Measurements from ENCODE around the gene ZCCHC10. TPM values are rescaled to one million over a fixed set of nuclear protein-coding genes. Genes with fewer than 3 reads are reported as not detected.
"Not testable (repeated sequence)": the region's sequence is repeated elsewhere in the genome, so short reads cannot be mapped to it uniquely, and the experiment has no call there.

Gene ZCCHC10
- total and polyA plus RNA-seq, 4 donors: 16.9 to 25.4 (median 20.6) TPM

DNA sequence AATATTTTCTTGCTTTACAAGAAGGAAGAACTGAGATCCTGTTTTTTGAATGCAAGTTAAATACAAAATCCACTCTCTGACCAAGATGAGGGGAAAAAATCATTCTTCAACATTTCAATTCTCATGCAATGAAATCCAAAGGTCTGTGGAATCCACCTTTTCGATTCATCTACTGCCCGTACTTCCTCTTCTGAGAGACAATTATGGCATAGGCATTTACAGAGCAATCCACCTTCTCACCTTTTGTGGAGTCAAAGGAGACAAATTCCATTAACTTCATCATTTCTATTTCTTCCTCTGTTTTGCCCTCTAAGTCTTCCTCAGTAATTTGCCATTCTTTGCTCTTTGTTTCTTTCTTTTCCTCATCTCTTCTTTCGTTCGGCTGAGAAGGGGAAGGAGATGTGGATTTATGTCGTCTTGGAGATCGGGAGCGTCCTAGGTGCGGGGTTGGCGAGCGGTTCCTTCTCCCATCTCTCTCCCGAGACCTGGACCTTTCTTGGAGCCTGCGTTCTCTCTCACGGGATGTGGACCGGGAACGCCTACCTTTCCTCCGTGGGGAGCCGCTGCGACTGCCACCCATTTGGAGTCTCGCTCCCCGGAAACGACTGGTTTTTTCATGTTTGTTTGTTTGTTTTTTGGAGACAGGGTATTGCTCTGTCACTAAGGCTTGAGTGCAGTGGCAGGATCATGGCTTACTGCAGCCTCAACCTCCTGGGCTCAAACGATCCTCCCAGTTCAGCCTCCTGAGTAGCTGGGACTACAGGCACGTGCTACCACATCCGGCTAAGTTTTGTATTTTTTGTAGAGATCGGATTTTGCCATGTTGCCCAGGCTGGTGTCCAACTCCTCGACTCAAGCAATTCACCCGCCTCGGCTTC is 38.6 kb downstream of the ZCCHC10 start:
- H3K4me1 ChIP-seq (ENCODE audit: control insufficient read depth, insufficient read depth, low read length): no peaks in the 10 kb centered on the region
- H3K36me3 ChIP-seq (ENCODE audit: control insufficient read depth, insufficient read depth, low read length): no peaks in the 10 kb centered on the region
- no peak overlapping the region for H3K27ac ChIP-seq (ENCODE audit: low read depth, low read length)
- 93% methylated on average over 13 of the region's 28 CpGs for WGBS (ENCODE audit: insufficient coverage)
- no peaks in the 10 kb centered on the region for H3K9me3 ChIP-seq (ENCODE audit: control insufficient read depth, insufficient read depth, low read length)
- no peak overlapping the region for H3K4me3 ChIP-seq (ENCODE audit: low read depth, low read length)
- no peaks in the 10 kb centered on the region for H3K27me3 ChIP-seq (ENCODE audit: control insufficient read depth, insufficient read depth, low read length)
- DNase-seq (ENCODE audit: low read depth in 4 of 6, low spot score in 6 of 6): no peak

DNA sequence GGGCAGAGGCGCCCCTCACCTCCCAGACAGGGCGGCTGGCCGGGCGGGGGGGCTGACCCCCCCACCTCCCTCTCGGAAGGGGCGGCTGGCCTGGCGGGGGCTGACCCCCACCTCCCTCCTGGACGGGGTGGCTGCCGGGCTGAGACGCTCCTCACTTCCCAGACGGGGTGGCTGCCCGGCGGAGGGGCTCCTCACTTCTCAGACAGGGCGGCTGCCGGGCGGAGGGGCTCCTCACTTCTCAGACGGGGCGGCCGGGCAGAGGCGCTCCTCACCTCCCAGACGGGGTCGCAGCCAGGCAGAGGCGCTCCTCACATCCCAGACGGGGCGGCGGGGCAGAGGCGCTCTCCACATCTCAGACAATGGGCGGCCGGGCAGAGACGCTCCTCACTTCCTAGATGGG is 43.4 kb downstream of the ZCCHC10 start:
- H3K9me3 ChIP-seq (ENCODE audit: control insufficient read depth, insufficient read depth, low read length); H3K36me3 ChIP-seq (ENCODE audit: control insufficient read depth, insufficient read depth, low read length); H3K4me3 ChIP-seq (ENCODE audit: low read depth, low read length); DNase-seq (ENCODE audit: low read depth in 4 of 6, low spot score in 6 of 6); H3K27me3 ChIP-seq (ENCODE audit: control insufficient read depth, insufficient read depth, low read length); H3K27ac ChIP-seq (ENCODE audit: low read depth, low read length); H3K4me1 ChIP-seq (ENCODE audit: control insufficient read depth, insufficient read depth, low read length): not testable (repeated sequence)
- 86% methylated on average over 2 of the region's 30 CpGs for WGBS (ENCODE audit: insufficient coverage)

DNA sequence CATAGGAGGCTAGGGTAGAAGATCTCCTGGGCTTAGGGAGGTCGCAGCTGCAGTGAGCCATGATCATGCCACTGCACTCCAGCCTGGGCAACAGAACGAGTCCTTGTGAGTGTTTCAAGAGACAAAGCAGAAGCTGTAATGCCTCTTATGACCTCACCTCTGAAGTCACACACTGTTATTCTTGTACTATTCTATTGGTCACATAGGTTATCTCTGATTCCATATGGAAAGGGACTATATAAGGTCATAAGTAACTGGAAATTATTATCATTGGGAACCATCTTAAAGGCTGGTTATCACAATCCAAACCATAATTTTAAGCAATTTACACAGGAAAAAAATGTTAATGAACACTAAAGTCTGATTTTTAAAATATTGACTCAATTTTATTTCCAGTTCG is 45.1 kb downstream of the ZCCHC10 start:
- WGBS (ENCODE audit: insufficient coverage): 82% methylated on average over 1 of the region's 3 CpGs

DNA sequence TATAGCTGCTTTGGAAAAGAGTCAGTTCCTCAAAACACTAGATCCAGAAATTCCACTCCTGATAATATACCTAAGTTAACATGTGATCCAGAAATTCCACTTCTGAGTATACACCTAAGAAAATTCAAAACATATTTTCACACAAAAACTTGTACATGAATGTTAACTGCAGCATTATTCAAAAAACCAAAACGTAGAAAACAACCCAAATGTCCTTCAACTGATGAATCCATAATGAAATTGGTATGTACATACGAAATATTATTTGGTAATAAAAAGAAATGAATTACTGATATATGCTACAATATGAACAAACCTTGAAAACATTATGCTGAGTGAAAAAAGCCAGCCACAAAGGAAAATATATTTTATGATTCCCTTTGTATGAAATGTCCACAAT is 46.4 kb downstream of the ZCCHC10 start:
- no peaks in the 10 kb centered on the region for H3K36me3 ChIP-seq (ENCODE audit: control insufficient read depth, insufficient read depth, low read length)
- H3K27ac ChIP-seq (ENCODE audit: low read depth, low read length): no peak overlapping the region
- H3K9me3 ChIP-seq (ENCODE audit: control insufficient read depth, insufficient read depth, low read length): peaks cover 2% of the 10 kb centered on the region
- no peak overlapping the region for H3K4me3 ChIP-seq (ENCODE audit: low read depth, low read length)
- H3K4me1 ChIP-seq (ENCODE audit: control insufficient read depth, insufficient read depth, low read length): no peaks in the 10 kb centered on the region
- H3K27me3 ChIP-seq (ENCODE audit: control insufficient read depth, insufficient read depth, low read length): no peaks in the 10 kb centered on the region
- no CpG with 5 or more reads among the region's 2 CpGs for WGBS (ENCODE audit: insufficient coverage)
- no peak for DNase-seq (ENCODE audit: low read depth in 4 of 6, low spot score in 6 of 6)

More for the DNA sequence above, 45.1 kb downstream of the ZCCHC10 start:
- DNase-seq (ENCODE audit: low read depth in 4 of 6, low spot score in 6 of 6): no peak
- Histone ChIP-seq H3K36me3 (ENCODE audit: control insufficient read depth, insufficient read depth, low read length) (no peaks in the 10 kb centered on the region), H3K4me1 (ENCODE audit: control insufficient read depth, insufficient read depth, low read length) (no peaks in the 10 kb centered on the region), H3K27me3 (ENCODE audit: control insufficient read depth, insufficient read depth, low read length) (no peaks in the 10 kb centered on the region), H3K27ac (ENCODE audit: low read depth, low read length) (no peak overlapping the region), H3K9me3 (ENCODE audit: control insufficient read depth, insufficient read depth, low read length) (peaks cover 2% of the 10 kb centered on the region), H3K4me3 (ENCODE audit: low read depth, low read length) (no peak overlapping the region)

DNA sequence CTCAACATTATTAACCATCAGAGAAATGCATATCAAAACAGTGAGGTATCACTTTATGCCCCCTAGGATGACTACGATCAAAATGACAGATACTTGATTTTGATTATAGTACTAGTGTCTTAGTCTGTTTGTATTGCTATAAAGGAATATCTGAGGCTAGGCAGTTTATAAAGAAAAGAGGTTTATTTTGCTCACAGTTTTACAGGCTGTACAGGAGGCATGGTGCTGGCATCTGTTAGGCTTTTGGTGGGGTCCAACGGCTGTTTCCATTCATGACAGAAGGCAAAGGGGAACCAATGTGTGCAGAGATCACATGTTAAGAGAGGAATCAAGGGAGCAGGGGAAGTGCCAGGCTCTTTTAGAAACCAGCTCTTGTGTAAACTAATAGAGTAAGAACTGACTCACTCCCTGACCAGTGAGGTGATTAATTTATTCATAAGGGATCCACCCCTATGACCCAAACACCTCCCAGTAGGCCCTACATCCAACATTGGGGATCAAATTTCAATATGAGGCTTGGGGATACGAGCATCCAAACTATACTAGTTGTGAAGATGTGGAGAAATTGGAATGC is 46.9 kb downstream of the ZCCHC10 start:
- DNase-seq (ENCODE audit: low read depth in 4 of 6, low spot score in 6 of 6): no peak
- no peaks in the 10 kb centered on the region for H3K27me3 ChIP-seq (ENCODE audit: control insufficient read depth, insufficient read depth, low read length)
- no peak overlapping the region for H3K4me3 ChIP-seq (ENCODE audit: low read depth, low read length)
- no peaks in the 10 kb centered on the region for H3K36me3 ChIP-seq (ENCODE audit: control insufficient read depth, insufficient read depth, low read length)
- H3K27ac ChIP-seq (ENCODE audit: low read depth, low read length): no peak overlapping the region
- peaks cover 2% of the 10 kb centered on the region for H3K9me3 ChIP-seq (ENCODE audit: control insufficient read depth, insufficient read depth, low read length)
- WGBS (ENCODE audit: insufficient coverage): 64% methylated on average over 1 of the region's 3 CpGs
- no peaks in the 10 kb centered on the region for H3K4me1 ChIP-seq (ENCODE audit: control insufficient read depth, insufficient read depth, low read length)

DNA sequence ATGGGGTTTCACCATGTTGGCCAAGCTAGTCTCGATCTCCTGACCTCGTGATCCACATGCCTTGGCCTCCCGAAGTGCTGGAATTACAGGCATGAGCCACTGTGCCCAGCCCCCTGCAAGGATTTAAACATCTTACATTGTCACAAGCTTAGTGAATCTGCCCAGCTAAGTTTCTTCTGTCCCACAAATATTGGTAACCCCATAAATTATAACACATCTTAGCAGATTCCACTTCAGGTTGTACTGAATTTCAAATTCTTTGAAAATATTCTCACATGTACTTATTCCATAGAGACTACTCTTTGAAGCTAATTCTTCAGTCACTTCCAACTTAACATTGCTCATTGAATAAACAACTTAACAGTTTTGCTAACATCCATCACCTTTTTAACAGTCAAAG is 49.5 kb downstream of the ZCCHC10 start:
- no peak overlapping the region for H3K27ac ChIP-seq (ENCODE audit: low read depth, low read length)
- H3K4me1 ChIP-seq (ENCODE audit: control insufficient read depth, insufficient read depth, low read length): no peaks in the 10 kb centered on the region
- DNase-seq (ENCODE audit: low read depth in 4 of 6, low spot score in 6 of 6): no peak
- peaks cover 2% of the 10 kb centered on the region for H3K9me3 ChIP-seq (ENCODE audit: control insufficient read depth, insufficient read depth, low read length)
- no peaks in the 10 kb centered on the region for H3K36me3 ChIP-seq (ENCODE audit: control insufficient read depth, insufficient read depth, low read length)
- no peaks in the 10 kb centered on the region for H3K27me3 ChIP-seq (ENCODE audit: control insufficient read depth, insufficient read depth, low read length)
- H3K4me3 ChIP-seq (ENCODE audit: low read depth, low read length): no peak overlapping the region
- WGBS (ENCODE audit: insufficient coverage): 100% methylated on average over 3 of the region's 3 CpGs

DNA sequence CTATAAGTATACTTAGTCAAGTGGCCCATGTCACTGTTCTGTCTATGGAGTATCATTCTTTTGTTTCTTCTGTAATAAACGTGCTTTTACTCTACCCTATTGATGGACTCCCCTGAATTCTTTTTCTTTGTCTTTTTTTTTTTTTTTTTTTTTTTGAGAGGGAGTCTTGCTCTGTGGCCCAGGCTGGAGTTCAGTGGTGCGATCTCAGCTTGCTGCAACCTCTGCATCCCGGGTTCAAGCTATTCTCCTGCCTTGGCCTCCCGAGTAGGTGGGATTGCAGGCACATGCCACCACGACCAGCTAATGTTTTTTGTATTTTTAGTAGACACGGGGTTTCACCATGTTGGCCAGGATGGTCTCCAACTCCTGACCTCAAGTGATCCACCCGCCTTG is 53.9 kb downstream of the ZCCHC10 start:
- WGBS (ENCODE audit: insufficient coverage): 95% methylated on average over 5 of the region's 7 CpGs
- H3K27me3 ChIP-seq (ENCODE audit: control insufficient read depth, insufficient read depth, low read length); H3K9me3 ChIP-seq (ENCODE audit: control insufficient read depth, insufficient read depth, low read length); H3K36me3 ChIP-seq (ENCODE audit: control insufficient read depth, insufficient read depth, low read length); H3K27ac ChIP-seq (ENCODE audit: low read depth, low read length); H3K4me3 ChIP-seq (ENCODE audit: low read depth, low read length); H3K4me1 ChIP-seq (ENCODE audit: control insufficient read depth, insufficient read depth, low read length); DNase-seq (ENCODE audit: low read depth in 4 of 6, low spot score in 6 of 6): not testable (repeated sequence)

DNA sequence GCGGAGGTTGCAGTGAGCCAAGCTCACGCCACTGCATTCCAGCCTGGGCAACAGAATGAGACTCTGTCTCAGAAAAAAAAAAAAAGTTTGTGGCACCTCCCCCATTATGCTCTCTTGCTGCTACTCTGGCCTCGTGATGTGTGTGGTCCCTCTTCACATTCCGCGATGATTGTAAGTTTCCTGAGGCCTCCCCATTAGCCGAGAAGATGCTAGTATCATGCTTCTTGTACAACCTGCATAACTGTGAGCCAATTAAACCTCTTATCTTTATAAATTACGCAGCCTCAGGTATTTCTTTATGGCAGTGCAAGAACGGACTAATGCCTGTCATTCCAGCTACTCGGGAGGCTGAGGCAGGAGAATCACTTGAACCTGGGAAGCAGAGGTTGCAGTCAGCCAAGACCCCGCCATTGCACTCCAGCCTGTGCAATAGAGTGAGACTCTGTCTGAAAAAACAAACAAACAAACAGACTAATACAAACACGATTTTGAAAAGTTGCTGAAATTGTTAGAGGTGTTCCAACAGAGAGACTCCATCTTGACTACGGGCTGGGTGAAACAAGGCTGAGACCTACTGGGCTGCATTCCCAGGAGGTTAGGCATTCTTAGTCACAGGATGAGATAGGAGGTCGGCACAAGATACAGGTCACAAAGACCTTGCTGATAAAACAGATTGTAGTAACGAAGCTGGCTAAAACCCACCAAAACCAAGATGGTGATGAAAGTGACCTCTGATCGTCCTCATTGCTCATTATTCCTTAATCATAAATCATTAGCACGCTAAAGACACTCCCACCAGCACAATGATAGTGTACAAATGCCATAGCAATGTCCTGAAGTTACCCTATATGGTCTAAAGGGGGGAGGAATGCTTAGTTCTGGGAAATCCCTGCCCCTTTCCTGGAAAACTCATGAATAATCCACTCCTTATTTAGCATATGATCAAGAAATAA is 54.6 kb downstream of the ZCCHC10 start:
- no peak overlapping the region for H3K4me3 ChIP-seq (ENCODE audit: low read depth, low read length)
- no peaks in the 10 kb centered on the region for H3K4me1 ChIP-seq (ENCODE audit: control insufficient read depth, insufficient read depth, low read length)
- DNase-seq (ENCODE audit: low read depth in 4 of 6, low spot score in 6 of 6): no peak
- H3K9me3 ChIP-seq (ENCODE audit: control insufficient read depth, insufficient read depth, low read length): peaks cover under 1% of the 10 kb centered on the region
- no peaks in the 10 kb centered on the region for H3K27me3 ChIP-seq (ENCODE audit: control insufficient read depth, insufficient read depth, low read length)
- no peaks in the 10 kb centered on the region for H3K36me3 ChIP-seq (ENCODE audit: control insufficient read depth, insufficient read depth, low read length)
- WGBS (ENCODE audit: insufficient coverage): 87% methylated on average over 10 of the region's 16 CpGs
- no peak overlapping the region for H3K27ac ChIP-seq (ENCODE audit: low read depth, low read length)

DNA sequence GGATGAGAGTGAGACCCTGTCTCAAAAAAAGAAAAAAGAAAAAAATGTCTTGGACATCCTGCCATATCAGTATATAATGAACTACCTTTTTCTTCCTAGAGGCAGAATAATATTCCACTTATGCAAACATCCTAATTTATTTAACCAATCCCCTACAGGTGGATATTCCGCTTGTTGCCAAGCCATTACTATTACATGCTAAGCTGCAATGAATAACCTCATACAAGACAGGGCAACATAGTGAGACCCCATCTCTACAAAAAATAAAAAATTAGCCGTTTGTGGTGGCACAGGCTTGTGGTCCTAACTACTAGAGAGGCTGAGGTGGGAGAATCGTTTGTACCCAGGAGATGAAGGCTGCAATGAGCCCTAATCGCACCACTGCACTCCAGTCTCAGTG is 61.2 kb downstream of the ZCCHC10 start:
- no peaks in the 10 kb centered on the region for H3K9me3 ChIP-seq (ENCODE audit: control insufficient read depth, insufficient read depth, low read length)
- WGBS (ENCODE audit: insufficient coverage): 100% methylated on average over 1 of the region's 4 CpGs
- DNase-seq (ENCODE audit: low read depth in 4 of 6, low spot score in 6 of 6): no peak
- no peaks in the 10 kb centered on the region for H3K36me3 ChIP-seq (ENCODE audit: control insufficient read depth, insufficient read depth, low read length)
- no peak overlapping the region for H3K4me3 ChIP-seq (ENCODE audit: low read depth, low read length)
- peaks cover 15% of the 10 kb centered on the region for H3K4me1 ChIP-seq (ENCODE audit: control insufficient read depth, insufficient read depth, low read length)
- no peak overlapping the region for H3K27ac ChIP-seq (ENCODE audit: low read depth, low read length)
- H3K27me3 ChIP-seq (ENCODE audit: control insufficient read depth, insufficient read depth, low read length): no peaks in the 10 kb centered on the region
